ENCODE measurements around the gene FIGNL2.

DNA sequence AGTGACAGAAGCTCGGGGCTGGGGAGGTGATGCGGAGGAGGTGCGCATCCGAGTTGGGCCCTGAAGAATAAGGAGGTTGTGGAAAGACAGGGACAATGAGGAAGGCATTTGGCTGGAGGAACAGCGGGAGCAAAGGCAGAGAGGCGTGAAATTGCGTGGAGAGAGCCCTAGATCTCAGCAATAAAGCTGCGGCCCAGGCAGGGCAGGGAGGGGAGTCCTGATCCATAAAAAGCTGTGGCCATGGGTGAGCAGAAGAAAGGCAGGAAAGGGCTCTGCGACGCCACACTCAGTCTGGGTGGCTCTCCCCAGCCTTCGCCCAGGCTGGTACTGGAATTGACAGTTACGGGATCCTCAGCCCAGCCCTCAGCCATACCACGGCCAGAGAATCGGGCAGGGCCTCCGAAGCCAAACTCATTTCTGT is 2.2 kb downstream of the FIGNL2 start:
- TF ChIP-seq EZH2 (IDR thresholded peaks at IDR 0.05; ENCODE audit: borderline replicate concordance, low read depth, low read length, poor library complexity, severe bottlenecking), result no peak
- no peak for TF ChIP-seq CTCF (conservative IDR thresholded peaks at IDR 0.05; ENCODE audit: low read depth, low read length)

Data from A673 (cell line).